DOHH2 (cell line): ENCODE measurements around the gene PTGIR.
A peak's percentile ranks its signal among the peaks of the same experiment; 100 is the strongest.

Experiments
- H3F3A ChIP-seq: fragments of 200-600 bp; sonication (generic), shearing (Covaris generic); 2 replicates; pipeline ENCODE4 v1.6.0; 2016; ENCODE audit warnings: antibody characterized with exemption, mild to moderate bottlenecking; ENCODE audit not compliant: control insufficient read depth, insufficient read depth
- H3K27ac ChIP-seq: fragments of 200-600 bp; sonication (generic); 2 replicates; pipeline ENCODE4 v1.5.1; 2014; ENCODE audit warnings: low read depth, mild to moderate bottlenecking, low read length, moderate library complexity
- H3K27me3 ChIP-seq: fragments of 200-600 bp; sonication (generic); 2 replicates; pipeline ENCODE4 v1.6.1; 2014; ENCODE audit warnings: mild to moderate bottlenecking, low read length, mixed read lengths; ENCODE audit not compliant: control insufficient read depth
- H3K36me3 ChIP-seq: fragments of 200-600 bp; sonication (generic); 2 replicates; pipeline ENCODE4 v1.6.1; 2014; ENCODE audit warnings: mild to moderate bottlenecking, low read length, moderate library complexity, mixed read lengths; ENCODE audit not compliant: control insufficient read depth
- H3K4me1 ChIP-seq: fragments of 200-600 bp; sonication (generic); 2 replicates; pipeline ENCODE4 v1.6.1; 2014; ENCODE audit warnings: mild to moderate bottlenecking, low read length, mixed read lengths; ENCODE audit not compliant: control insufficient read depth
- H3K4me2 ChIP-seq: fragments of 200-600 bp; sonication (generic); 2 replicates; pipeline ENCODE4 v1.6.0; 2014; ENCODE audit warnings: mild to moderate bottlenecking, low read length, moderate library complexity
- H3K4me3 ChIP-seq: fragments of 200-600 bp; sonication (generic); 2 replicates; pipeline ENCODE4 v1.5.1; 2014; ENCODE audit warnings: mild to moderate bottlenecking, low read length, mixed read lengths
- H3K79me2 ChIP-seq: fragments of 200-600 bp; sonication (generic); 2 replicates; pipeline ENCODE4 v1.6.1; 2014; ENCODE audit warnings: mild to moderate bottlenecking, low read length, mixed read lengths; ENCODE audit not compliant: control insufficient read depth
- H3K9me2 ChIP-seq: fragments of 200-600 bp; sonication (generic); replicated peaks from 2 replicates; pipeline ENCODE4 v1.6.1; 2014; ENCODE audit warnings: mild to moderate bottlenecking, low read length, mixed read lengths; ENCODE audit not compliant: control insufficient read depth
- H3K9me3 ChIP-seq: fragments of 200-600 bp; sonication (generic); 2 replicates; pipeline ENCODE4 v1.6.1; 2014; ENCODE audit warnings: antibody characterized with exemption, low read length, mixed read lengths; ENCODE audit not compliant: control insufficient read depth, insufficient read depth
- H4K20me1 ChIP-seq: fragments of 200-600 bp; sonication (generic); 2 replicates; pipeline ENCODE4 v1.6.0; 2014; ENCODE audit warnings: low read depth, mild to moderate bottlenecking, antibody characterized with exemption, low read length, moderate library complexity; ENCODE audit not compliant: control insufficient read depth, insufficient read depth
- EZH2phosphoT487 ChIP-seq: fragments of 200-600 bp; sonication (generic); IDR thresholded peaks from 2 replicates; pipeline ENCODE4 v1.6.1; 2017; ENCODE audit warnings: borderline replicate concordance, mild to moderate bottlenecking, antibody characterized with exemption, low read length, moderate library complexity, mixed read lengths
- TF ChIP-seq, protein P1 (sequence below): fragments of 200-600 bp; sonication (generic); IDR thresholded peaks from one replicate; pipeline ENCODE4 v1.5.1; 2014; ENCODE audit warnings: antibody characterized with exemption, mild to moderate bottlenecking, low read depth, low read length; ENCODE audit not compliant: poor library complexity, severe bottlenecking

The PTGIR gene, protein sequence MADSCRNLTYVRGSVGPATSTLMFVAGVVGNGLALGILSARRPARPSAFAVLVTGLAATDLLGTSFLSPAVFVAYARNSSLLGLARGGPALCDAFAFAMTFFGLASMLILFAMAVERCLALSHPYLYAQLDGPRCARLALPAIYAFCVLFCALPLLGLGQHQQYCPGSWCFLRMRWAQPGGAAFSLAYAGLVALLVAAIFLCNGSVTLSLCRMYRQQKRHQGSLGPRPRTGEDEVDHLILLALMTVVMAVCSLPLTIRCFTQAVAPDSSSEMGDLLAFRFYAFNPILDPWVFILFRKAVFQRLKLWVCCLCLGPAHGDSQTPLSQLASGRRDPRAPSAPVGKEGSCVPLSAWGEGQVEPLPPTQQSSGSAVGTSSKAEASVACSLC

DNA sequence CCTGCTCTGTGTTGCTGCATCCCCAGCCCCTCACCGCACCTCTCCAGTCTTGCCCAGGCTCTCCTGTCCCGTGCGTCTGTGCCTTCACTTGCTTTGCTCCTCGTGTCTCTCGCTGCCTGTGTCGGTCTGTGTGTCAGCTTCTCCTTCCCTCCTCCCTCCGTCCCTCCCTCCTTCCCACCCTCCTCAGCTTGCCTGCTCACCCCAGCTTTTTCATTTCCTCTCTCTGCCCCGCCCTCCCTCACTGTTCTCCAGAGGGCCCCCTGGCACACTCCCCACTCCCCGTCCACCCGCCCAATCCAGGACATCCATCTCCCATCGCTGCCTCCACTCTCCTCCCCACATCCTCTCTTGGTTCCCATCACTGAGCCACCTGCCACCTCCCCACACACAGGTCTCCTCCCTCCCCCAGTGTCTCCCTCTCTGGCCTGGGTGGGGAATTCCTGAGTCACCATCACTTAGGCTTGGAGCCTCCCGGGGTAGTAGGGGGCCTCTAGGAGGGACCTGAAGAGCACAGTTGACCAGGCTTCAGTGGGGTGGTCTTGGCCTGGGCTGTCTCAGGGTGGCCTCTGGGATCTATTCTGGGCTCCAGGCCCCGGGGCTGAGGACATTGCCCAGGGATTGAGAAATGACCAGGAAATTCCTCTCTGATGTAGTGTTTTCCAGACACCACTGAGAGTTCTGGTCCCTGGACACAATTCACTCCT, at the start of gene PTGIR:
TSS of gene PTGIR (minus strand) at position 132 of the 704 bp plus-strand sequence. CDS start 864 bp downstream, outside the sequence.
- Histone ChIP-seq H3K4me3 (0 out of 2 replicates have a peak within 1 kb of the TSS, but pooled peaks have one; percentile 24), H3K36me3 (no peaks in the 10 kb centered on the region), H3K79me2 (no peaks in the 10 kb centered on the region), H3K4me2 (peak within 1 kb of the TSS; percentile 56), H3K27ac (no peak within 1 kb of the TSS), H3K9me3 (no peaks in the 10 kb centered on the region), H3K4me1 (peaks cover 22% of the 10 kb centered on the region), H3K9me2 (no peaks in the 10 kb centered on the region), H4K20me1 (no peaks in the 10 kb centered on the region), H3F3A (no peaks in the 10 kb centered on the region), H3K27me3 (peaks cover 5% of the 10 kb centered on the region)
- TF ChIP-seq EZH2phosphoT487, result no peak
- TF ChIP-seq, protein P1, sequence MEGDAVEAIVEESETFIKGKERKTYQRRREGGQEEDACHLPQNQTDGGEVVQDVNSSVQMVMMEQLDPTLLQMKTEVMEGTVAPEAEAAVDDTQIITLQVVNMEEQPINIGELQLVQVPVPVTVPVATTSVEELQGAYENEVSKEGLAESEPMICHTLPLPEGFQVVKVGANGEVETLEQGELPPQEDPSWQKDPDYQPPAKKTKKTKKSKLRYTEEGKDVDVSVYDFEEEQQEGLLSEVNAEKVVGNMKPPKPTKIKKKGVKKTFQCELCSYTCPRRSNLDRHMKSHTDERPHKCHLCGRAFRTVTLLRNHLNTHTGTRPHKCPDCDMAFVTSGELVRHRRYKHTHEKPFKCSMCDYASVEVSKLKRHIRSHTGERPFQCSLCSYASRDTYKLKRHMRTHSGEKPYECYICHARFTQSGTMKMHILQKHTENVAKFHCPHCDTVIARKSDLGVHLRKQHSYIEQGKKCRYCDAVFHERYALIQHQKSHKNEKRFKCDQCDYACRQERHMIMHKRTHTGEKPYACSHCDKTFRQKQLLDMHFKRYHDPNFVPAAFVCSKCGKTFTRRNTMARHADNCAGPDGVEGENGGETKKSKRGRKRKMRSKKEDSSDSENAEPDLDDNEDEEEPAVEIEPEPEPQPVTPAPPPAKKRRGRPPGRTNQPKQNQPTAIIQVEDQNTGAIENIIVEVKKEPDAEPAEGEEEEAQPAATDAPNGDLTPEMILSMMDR, result no peak

DNA sequence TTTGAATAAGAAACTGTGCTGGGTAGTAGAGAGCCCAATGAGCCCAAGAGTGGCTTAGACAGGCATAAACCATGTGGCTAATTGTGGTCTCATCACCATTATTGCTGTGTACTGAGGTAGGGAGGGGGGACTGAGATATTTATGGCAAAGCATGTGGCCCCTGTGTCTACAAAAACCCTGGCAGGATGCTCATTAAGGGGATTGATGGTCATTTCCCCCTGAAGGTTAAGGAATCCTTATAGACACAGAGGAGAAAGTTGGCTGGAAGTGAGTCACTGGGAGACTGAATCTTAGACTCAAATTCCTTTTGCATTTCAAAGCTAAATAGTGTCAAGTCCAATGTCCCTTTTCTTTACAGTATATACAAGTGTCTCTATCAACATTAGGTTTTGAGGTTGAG, 45.9 kb upstream of the PTGIR start:
- H3K79me2 ChIP-seq, result no peaks in the 10 kb centered on the region
- peaks cover 31% of the 10 kb centered on the region for H3K36me3 ChIP-seq
- H3K4me3 ChIP-seq, result no peak overlapping the region
- H3K4me2 ChIP-seq, result no peak overlapping the region
- no peaks in the 10 kb centered on the region for H4K20me1 ChIP-seq
- H3K27me3 ChIP-seq, result no peaks in the 10 kb centered on the region
- no peaks in the 10 kb centered on the region for H3K9me2 ChIP-seq
- H3K9me3 ChIP-seq, result no peaks in the 10 kb centered on the region
- no peak overlapping the region for H3K27ac ChIP-seq
- TF ChIP-seq, protein P1, result no peak
- no peak for TF ChIP-seq EZH2phosphoT487
- no peaks in the 10 kb centered on the region for H3K4me1 ChIP-seq
- no peaks in the 10 kb centered on the region for H3F3A ChIP-seq

DNA sequence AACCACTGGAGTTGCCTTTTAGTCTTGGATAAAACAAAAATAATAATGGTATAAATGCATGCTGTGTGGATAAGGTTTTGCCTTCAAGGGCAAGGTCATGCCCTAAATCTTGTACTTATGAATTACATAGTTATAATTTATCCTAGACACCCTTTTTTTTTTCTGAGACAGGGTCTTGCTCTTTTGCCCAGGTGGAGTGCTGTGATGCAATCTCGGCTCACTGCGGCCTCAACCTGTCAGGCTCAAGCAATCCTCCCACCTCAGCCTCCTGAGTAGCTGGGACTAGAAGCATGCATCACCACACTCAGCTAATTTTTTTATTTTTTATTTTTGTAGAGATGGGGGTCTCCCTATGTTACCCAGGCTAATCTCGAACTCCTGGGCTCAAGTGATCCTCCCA, 43.8 kb upstream of the PTGIR start:
- Histone ChIP-seq H3K4me2 (no peak overlapping the region), H3K4me3 (no peak overlapping the region), H3K9me2 (no peaks in the 10 kb centered on the region), H3K36me3 (peaks cover 12% of the 10 kb centered on the region), H3K79me2 (no peaks in the 10 kb centered on the region), H3K9me3 (no peaks in the 10 kb centered on the region), H3K27me3 (peaks cover 5% of the 10 kb centered on the region), H3K4me1 (no peaks in the 10 kb centered on the region), H3K27ac (no peak overlapping the region), H4K20me1 (no peaks in the 10 kb centered on the region), H3F3A (no peaks in the 10 kb centered on the region)
- TF ChIP-seq, protein P1, result no peak
- TF ChIP-seq EZH2phosphoT487, result no peak
